HG02870 (cell line): Measurements from ENCODE around the gene PKD2L1.
"Not testable (repeated sequence)": the region's sequence is repeated elsewhere in the genome, so short reads cannot be mapped to it uniquely, and the experiment has no call there.

Experiments used
- ATAC-seq: cut with Tn5 transposase; IDR thresholded peaks from one replicate; pipeline ENCODE4 v1.9.1; 2021; ENCODE audit warnings: mild to moderate bottlenecking, moderate library complexity; ENCODE audit not compliant: unreplicated experiment

Gene PKD2L1

GRCh38 chr10:100334762-100335161 lies 4.7 kb upstream of the PKD2L1 start:
- ATAC-seq = no peak

GRCh38 chr10:100333661-100334440 lies 3.8 kb upstream of the PKD2L1 start:
- ATAC-seq = no peak

GRCh38 chr10:100333106-100333505 lies 3.1 kb upstream of the PKD2L1 start:
- ATAC-seq = no peak

- no peak for ATAC-seq
These were observed 1.8 kb downstream of the PKD2L1 start for GRCh38 chr10:100328198-100328597.

- no peak for ATAC-seq
These were observed 2.4 kb downstream of the PKD2L1 start for GRCh38 chr10:100327718-100328009.

GRCh38 chr10:100327007-100327717 lies 2.9 kb downstream of the PKD2L1 start:
- peak; percentile 97 for ATAC-seq

GRCh38 chr10:100325158-100325557 lies 4.9 kb downstream of the PKD2L1 start:
- ATAC-seq = no peak

- ATAC-seq = no peak
These were observed 10.2 kb downstream of the PKD2L1 start for GRCh38 chr10:100319707-100320402.

- ATAC-seq = no peak
These were observed 11.8 kb downstream of the PKD2L1 start for GRCh38 chr10:100318207-100318606.

- ATAC-seq = no peak
These were observed 14.4 kb downstream of the PKD2L1 start for GRCh38 chr10:100315615-100316014.

- ATAC-seq = no peak
These were observed 18.7 kb downstream of the PKD2L1 start for GRCh38 chr10:100311298-100311697.

GRCh38 chr10:100307684-100308083 lies 22.3 kb downstream of the PKD2L1 start:
- no peak for ATAC-seq

GRCh38 chr10:100306861-100307260 lies 23.2 kb downstream of the PKD2L1 start:
- no peak for ATAC-seq

- ATAC-seq = no peak
These were observed 25.6 kb downstream of the PKD2L1 start for GRCh38 chr10:100304414-100304813.

GRCh38 chr10:100303724-100304319 lies 26.2 kb downstream of the PKD2L1 start:
- no peak for ATAC-seq

GRCh38 chr10:100301123-100301522 lies 28.9 kb downstream of the PKD2L1 start:
- not testable (repeated sequence) for ATAC-seq

- no peak for ATAC-seq
These were observed 32.8 kb downstream of the PKD2L1 start for GRCh38 chr10:100297242-100297641.

GRCh38 chr10:100293066-100293465 lies 37.0 kb downstream of the PKD2L1 start:
- no peak for ATAC-seq

GRCh38 chr10:100292300-100292699 lies 37.7 kb downstream of the PKD2L1 start:
- ATAC-seq = not testable (repeated sequence)

- no peak for ATAC-seq
These were observed 38.7 kb downstream of the PKD2L1 start for GRCh38 chr10:100291356-100291755.

GRCh38 chr10:100289641-100290040 lies 40.4 kb downstream of the PKD2L1 start:
- no peak for ATAC-seq
